Epithelial cell of proximal tubule (primary cell): ENCODE data around the gene UROS. TPM values are rescaled to one million over a fixed set of nuclear protein-coding genes. Genes with fewer than 3 reads are reported as not detected.

Source experiments
- DNase-seq: peaks from one replicate; pipeline ENCODE4 v3.0.0-alpha.2; 2011; ENCODE audit warnings: low read depth
- H3K4me3 ChIP-seq: 2 replicates; pipeline ENCODE4 v1.5.1; 2011; ENCODE audit warnings: low read depth, mild to moderate bottlenecking, low read length
- CTCF ChIP-seq: conservative IDR thresholded peaks from 2 replicates; pipeline ENCODE4 v1.5.1; 2012; ENCODE audit warnings: low read depth, mild to moderate bottlenecking, low read length
- total RNA-seq: library from RNA; depleted of rRNA; stranded (reverse); fragments of >200 nt; gene quantifications from 2 replicates; pipeline ENCODE4 v1.2.3, GENCODE V29; 2015

Gene UROS
- total RNA-seq, 1 donor from 2014 or later = 56.8 TPM

GRCh38 chr10:125774581-125775191 lies 48.4 kb downstream of the UROS start:
- no peak for TF ChIP-seq CTCF
- DNase-seq = no peak
- H3K4me3 ChIP-seq = no peak overlapping the region

DNA sequence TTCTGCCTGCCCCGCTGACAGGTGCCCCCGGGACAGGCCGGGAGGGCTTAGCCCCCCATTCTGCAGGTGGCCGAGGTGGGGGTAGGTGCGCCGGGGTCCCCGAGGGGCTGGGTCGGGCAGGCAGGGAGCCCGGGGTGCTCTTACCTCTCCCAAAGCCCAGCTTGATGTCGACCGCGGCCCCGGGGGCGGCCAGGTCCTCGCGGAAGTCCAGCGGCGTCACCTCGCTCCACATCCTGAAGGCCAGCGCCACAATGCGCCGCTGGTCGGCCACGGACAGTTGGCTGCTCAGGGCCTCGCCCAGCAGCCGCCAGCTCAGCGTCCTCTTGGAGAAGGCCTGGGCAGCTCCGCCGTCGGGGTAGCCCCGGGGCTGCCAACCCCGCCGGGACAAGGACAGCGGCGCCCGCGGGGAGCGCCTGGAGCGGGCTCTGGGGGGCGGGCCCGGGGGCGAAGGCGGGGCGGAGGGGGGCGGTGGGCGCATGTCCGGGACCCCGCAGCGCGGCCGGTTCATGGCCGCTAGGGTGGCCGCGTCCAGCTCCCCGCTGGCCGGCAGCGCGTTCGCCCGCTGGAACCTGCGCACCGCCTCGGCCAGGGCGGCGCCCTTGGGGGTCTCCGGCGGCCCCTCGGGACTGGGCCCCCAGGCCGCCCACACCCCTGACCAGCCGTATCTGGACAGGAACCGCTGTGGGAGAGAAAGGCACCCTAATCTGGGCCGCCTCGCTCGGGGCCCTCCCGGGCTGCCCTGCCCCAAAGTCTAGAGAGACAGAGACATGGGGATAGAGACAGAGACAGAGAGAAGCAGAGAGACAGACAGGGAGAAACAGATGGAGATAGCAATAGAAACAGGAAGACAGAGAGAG lies 49.1 kb downstream of the UROS start:
- DNase-seq = no peak
- no peak for TF ChIP-seq CTCF
- H3K4me3 ChIP-seq = no peak overlapping the region

DNA sequence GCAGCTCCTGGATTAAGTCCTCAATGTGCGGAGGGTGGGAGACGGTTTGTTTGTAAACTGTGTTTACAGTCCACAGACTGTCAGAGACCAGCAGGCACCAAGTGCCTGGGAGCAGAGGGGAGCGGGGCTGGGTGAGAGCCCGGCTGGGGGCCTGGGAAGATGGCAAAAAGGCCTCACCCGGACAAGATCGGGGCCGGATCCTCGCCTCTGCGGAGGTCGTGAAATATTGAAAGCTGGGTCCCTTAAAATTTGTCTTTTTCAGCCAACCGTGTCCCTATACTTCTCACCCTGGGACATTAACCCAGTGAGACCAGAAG lies 50.2 kb downstream of the UROS start:
- DNase-seq = no peak
- no peak overlapping the region for H3K4me3 ChIP-seq
- no peak for TF ChIP-seq CTCF

- no peak overlapping the region for H3K4me3 ChIP-seq
- TF ChIP-seq CTCF = no peak
- no peak for DNase-seq
These were observed 50.8 kb downstream of the UROS start for GRCh38 chr10:125772112-125772863.

DNA sequence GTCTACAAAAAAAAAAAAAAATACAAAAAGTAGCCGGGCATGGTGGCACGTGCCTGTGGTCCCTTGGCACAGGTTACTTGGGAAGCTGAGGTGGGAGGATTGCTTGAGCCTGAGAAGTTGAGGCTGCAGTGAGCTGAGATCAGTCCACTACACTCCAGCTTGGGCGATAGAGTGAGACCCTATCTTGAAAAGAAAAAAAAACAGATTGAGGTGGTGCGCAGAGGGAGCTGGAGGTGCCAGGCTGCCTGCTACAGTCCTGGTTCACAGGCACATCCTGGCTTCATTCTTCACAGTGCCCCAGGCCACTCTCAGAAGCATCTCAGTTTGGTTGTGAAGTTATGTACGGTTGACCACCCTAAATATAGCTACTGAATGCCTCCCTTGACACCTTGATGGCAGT lies 52.2 kb downstream of the UROS start:
- TF ChIP-seq CTCF = no peak
- no peak for DNase-seq

GRCh38 chr10:125769175-125769574 lies 53.9 kb downstream of the UROS start:
- no peak for TF ChIP-seq CTCF
- no peak for DNase-seq
- no peak overlapping the region for H3K4me3 ChIP-seq

More for the DNA sequence above, 52.2 kb downstream of the UROS start:
- H3K4me3 ChIP-seq = no peak overlapping the region
